ENCODE data around the gene RASA1.

The RASA1 gene

DNA sequence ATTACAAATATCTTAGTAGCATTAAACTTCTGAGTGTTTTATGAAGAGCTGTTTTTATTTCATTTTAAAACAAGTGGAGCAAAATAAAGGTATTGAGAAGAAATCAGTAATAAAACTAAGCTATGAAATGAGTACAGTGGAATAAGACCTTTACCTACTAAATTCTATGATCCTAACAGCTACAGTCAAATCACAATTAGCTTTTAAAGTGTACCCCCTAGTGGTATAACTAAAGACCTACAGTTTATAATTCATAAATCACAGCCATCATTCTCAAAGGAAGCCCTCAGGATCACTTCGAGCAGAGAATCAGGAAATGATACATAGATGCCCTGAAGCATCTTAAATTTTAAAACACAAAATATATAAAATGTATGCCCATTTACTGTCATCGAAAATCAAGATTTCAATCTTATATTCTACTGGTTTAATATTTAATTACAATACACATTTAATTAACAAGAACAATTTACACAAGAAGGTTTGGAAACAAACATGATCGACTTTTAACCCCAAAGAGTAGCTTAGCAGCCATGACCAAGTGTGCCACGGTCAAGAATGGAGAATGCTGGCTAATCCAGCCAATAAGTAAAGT is 132.7 kb downstream of the RASA1 start:
- H4K8ac ChIP-seq (ENCODE audit: low read depth, low read length), result no peak overlapping the region
- DNase-seq (ENCODE audit: low spot score), result no peak
- peaks cover 16 to 99% of the 10 kb centered on the region in 2 donors for H3K36me3 ChIP-seq (replicated peaks in 1 of 2; ENCODE audit: control insufficient read depth in 2 of 2, insufficient read depth in 2 of 2, low read length in 2 of 2)
- no peak overlapping the region for H3K23ac ChIP-seq (ENCODE audit: low read depth, low read length, poor library complexity)
- no peak overlapping the region for H3K4me3 ChIP-seq (ENCODE audit: low read length in 2 of 2)
- no peak overlapping the region for H2BK12ac ChIP-seq (ENCODE audit: low read length)
- H2BK120ac ChIP-seq (ENCODE audit: low read depth, low read length), result no peak overlapping the region
- H4K91ac ChIP-seq (ENCODE audit: low read depth, low read length, poor library complexity), result no peak overlapping the region
- H3K4me2 ChIP-seq (ENCODE audit: insufficient read depth, low read length, poor library complexity, severe bottlenecking), result no peak overlapping the region
- no CpG with 5 or more reads among the region's 4 CpGs for WGBS, 2 donors (ENCODE audit: extremely low coverage in 2 of 2, insufficient read length in 2 of 2, insufficient replicate concordance in 1 of 2)
- no peaks in the 10 kb centered on the region for H3K79me1 ChIP-seq (ENCODE audit: low read depth, low read length)
- H2AFZ ChIP-seq (ENCODE audit: low read length), result no peak overlapping the region
- no peak overlapping the region for H3K27ac ChIP-seq (replicated peaks; ENCODE audit: low read length)
- H2AK5ac ChIP-seq (ENCODE audit: low read depth, low read length), result no peak overlapping the region
- no peaks in the 10 kb centered on the region for H3K27me3 ChIP-seq (ENCODE audit: control insufficient read depth in 3 of 3, insufficient read depth in 3 of 3, low read depth in 1 of 3, low read length in 3 of 3)
- H2BK15ac ChIP-seq (ENCODE audit: low read length), result no peak overlapping the region
- H3K14ac ChIP-seq (ENCODE audit: low read length), result no peak overlapping the region
- no peaks in the 10 kb centered on the region for H3K4me1 ChIP-seq (ENCODE audit: control insufficient read depth in 2 of 2, insufficient read depth in 1 of 2, low read depth in 1 of 2, low read length in 2 of 2)
- H3K18ac ChIP-seq (ENCODE audit: low read length), result no peak overlapping the region
- no peak overlapping the region for H3K4ac ChIP-seq (ENCODE audit: low read length)
- H3K9me3 ChIP-seq (replicated peaks in 1 of 2; ENCODE audit: control insufficient read depth in 2 of 2, insufficient read depth in 1 of 2, low read depth in 1 of 2, low read length in 2 of 2), result peaks cover 4 to 6% of the 10 kb centered on the region in 2 donors
- H3K9ac ChIP-seq (ENCODE audit: low read depth, low read length, poor library complexity), result no peak overlapping the region
- H2BK5ac ChIP-seq (ENCODE audit: low read length), result no peak overlapping the region

DNA sequence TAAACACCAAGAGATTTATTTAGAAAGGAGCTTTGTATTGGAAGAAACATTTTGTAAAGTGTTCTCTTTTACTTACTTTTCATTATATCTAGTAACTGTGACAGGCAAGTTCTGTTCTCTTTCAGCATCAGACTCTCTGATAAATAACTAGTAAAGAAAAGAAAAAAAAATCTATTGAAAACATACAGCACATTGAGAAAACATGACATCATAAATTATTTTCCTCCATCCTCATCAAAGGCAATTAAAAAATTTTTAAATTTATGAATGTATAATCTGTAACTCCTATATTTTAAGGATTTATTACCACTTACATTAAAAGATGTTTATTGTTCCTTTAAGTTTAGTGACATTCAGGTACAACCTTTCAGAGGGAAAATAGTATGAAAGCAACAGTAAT is 133.9 kb downstream of the RASA1 start:
- H2BK12ac ChIP-seq (ENCODE audit: low read length), result no peak overlapping the region
- no peak overlapping the region for H3K4ac ChIP-seq (ENCODE audit: low read length)
- no peaks in the 10 kb centered on the region for H3K4me1 ChIP-seq (ENCODE audit: control insufficient read depth in 2 of 2, insufficient read depth in 1 of 2, low read depth in 1 of 2, low read length in 2 of 2)
- H4K91ac ChIP-seq (ENCODE audit: low read depth, low read length, poor library complexity), result no peak overlapping the region
- no peak overlapping the region for H3K4me2 ChIP-seq (ENCODE audit: insufficient read depth, low read length, poor library complexity, severe bottlenecking)
- H3K4me3 ChIP-seq (ENCODE audit: low read length in 2 of 2), result no peak overlapping the region
- H2BK120ac ChIP-seq (ENCODE audit: low read depth, low read length), result no peak overlapping the region
- no peak overlapping the region for H2AFZ ChIP-seq (ENCODE audit: low read length)
- H2AK5ac ChIP-seq (ENCODE audit: low read depth, low read length), result no peak overlapping the region
- H3K36me3 ChIP-seq (replicated peaks in 1 of 2; ENCODE audit: control insufficient read depth in 2 of 2, insufficient read depth in 2 of 2, low read length in 2 of 2), result peaks cover 15 to 99% of the 10 kb centered on the region in 2 donors
- no peak overlapping the region for H2BK5ac ChIP-seq (ENCODE audit: low read length)
- no peak for DNase-seq (ENCODE audit: low spot score)
- no peak overlapping the region for H3K23ac ChIP-seq (ENCODE audit: low read depth, low read length, poor library complexity)
- no peaks in the 10 kb centered on the region for H3K27me3 ChIP-seq (ENCODE audit: control insufficient read depth in 3 of 3, insufficient read depth in 3 of 3, low read depth in 1 of 3, low read length in 3 of 3)
- no peak overlapping the region for H4K8ac ChIP-seq (ENCODE audit: low read depth, low read length)
- H3K9me3 ChIP-seq (replicated peaks in 1 of 2; ENCODE audit: control insufficient read depth in 2 of 2, insufficient read depth in 1 of 2, low read depth in 1 of 2, low read length in 2 of 2), result peaks cover 4 to 6% of the 10 kb centered on the region in 2 donors
- H3K14ac ChIP-seq (ENCODE audit: low read length), result no peak overlapping the region
- no peak overlapping the region for H3K18ac ChIP-seq (ENCODE audit: low read length)
- no peaks in the 10 kb centered on the region for H3K79me1 ChIP-seq (ENCODE audit: low read depth, low read length)
- no peak overlapping the region for H3K27ac ChIP-seq (replicated peaks; ENCODE audit: low read length)
- H2BK15ac ChIP-seq (ENCODE audit: low read length), result no peak overlapping the region
- no peak overlapping the region for H3K9ac ChIP-seq (ENCODE audit: low read depth, low read length, poor library complexity)

DNA sequence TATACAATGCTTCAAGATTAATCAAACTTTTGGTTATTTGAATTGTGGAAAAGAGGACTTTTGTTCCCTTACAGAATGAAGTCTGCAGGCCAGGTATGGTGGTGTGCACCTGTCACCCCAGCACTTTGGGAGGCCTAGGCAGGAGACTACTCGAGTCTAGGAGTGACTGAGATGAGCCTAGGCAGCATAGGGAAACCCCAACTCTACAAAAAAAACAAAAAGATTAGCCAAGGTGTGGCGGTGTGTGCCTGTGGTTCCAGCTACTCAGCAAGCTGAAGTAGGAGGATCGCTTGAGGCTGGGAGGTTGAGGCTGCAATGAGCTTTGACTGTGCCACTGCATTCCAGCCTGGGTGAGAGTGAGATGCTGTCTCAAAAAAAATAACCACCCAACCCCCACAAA is 135.7 kb downstream of the RASA1 start:
- Histone ChIP-seq H3K23ac (ENCODE audit: low read depth, low read length, poor library complexity) (no peak overlapping the region), H4K8ac (ENCODE audit: low read depth, low read length) (no peak overlapping the region), H3K14ac (ENCODE audit: low read length) (no peak overlapping the region), H3K4me2 (ENCODE audit: insufficient read depth, low read length, poor library complexity, severe bottlenecking) (no peak overlapping the region), H3K4ac (ENCODE audit: low read length) (no peak overlapping the region), H2BK15ac (ENCODE audit: low read length) (no peak overlapping the region), H3K27ac (replicated peaks; ENCODE audit: low read length) (no peak overlapping the region), H2AFZ (ENCODE audit: low read length) (no peak overlapping the region), H2AK5ac (ENCODE audit: low read depth, low read length) (no peak overlapping the region), H2BK120ac (ENCODE audit: low read depth, low read length) (no peak overlapping the region), H2BK5ac (ENCODE audit: low read length) (no peak overlapping the region), H3K9ac (ENCODE audit: low read depth, low read length, poor library complexity) (no peak overlapping the region), H3K79me1 (ENCODE audit: low read depth, low read length) (no peaks in the 10 kb centered on the region), H3K27me3 (ENCODE audit: control insufficient read depth in 3 of 3, insufficient read depth in 3 of 3, low read depth in 1 of 3, low read length in 3 of 3) (no peaks in the 10 kb centered on the region), H3K36me3 (replicated peaks in 1 of 2; ENCODE audit: control insufficient read depth in 2 of 2, insufficient read depth in 2 of 2, low read length in 2 of 2) (peaks cover 14 to 99% of the 10 kb centered on the region in 2 donors), H2BK12ac (ENCODE audit: low read length) (no peak overlapping the region), H3K18ac (ENCODE audit: low read length) (no peak overlapping the region), H4K91ac (ENCODE audit: low read depth, low read length, poor library complexity) (no peak overlapping the region), H3K9me3 (replicated peaks in 1 of 2; ENCODE audit: control insufficient read depth in 2 of 2, insufficient read depth in 1 of 2, low read depth in 1 of 2, low read length in 2 of 2) (peaks cover 4 to 6% of the 10 kb centered on the region in 2 donors), H3K4me3 (ENCODE audit: low read length in 2 of 2) (no peak overlapping the region), H3K4me1 (ENCODE audit: control insufficient read depth in 2 of 2, insufficient read depth in 1 of 2, low read depth in 1 of 2, low read length in 2 of 2) (no peaks in the 10 kb centered on the region)
- no peak for DNase-seq (ENCODE audit: low spot score)
- WGBS, 2 donors (ENCODE audit: extremely low coverage in 2 of 2, insufficient read length in 2 of 2, insufficient replicate concordance in 1 of 2), result no CpG with 5 or more reads among the region's 3 CpGs

DNA sequence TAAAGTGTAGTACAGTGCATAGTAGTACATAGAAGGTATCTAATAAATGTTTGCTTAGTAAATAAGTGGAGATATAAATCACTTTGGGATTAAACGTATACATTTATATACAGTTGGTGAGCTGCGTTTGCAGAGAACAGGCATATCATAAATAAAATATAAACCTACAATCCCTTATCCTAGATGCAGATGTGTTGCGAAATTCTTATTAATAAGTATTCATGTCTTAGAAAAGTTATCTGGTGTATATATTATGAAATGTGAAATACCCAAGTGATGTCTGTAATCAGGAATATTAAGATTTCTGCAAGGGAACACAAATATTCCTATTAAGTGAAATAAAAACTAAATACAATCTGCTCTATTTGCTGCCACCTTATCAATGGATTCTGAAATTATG is 136.2 kb downstream of the RASA1 start:
- H3K36me3 ChIP-seq (replicated peaks in 1 of 2; ENCODE audit: control insufficient read depth in 2 of 2, insufficient read depth in 2 of 2, low read length in 2 of 2), result peaks cover 18 to 99% of the 10 kb centered on the region in 2 donors
- H2BK5ac ChIP-seq (ENCODE audit: low read length), result no peak overlapping the region
- no peak overlapping the region for H2AK5ac ChIP-seq (ENCODE audit: low read depth, low read length)

More for the DNA sequence above, 136.2 kb downstream of the RASA1 start:
- Histone ChIP-seq H3K27ac (replicated peaks; ENCODE audit: low read length) (no peak overlapping the region), H2BK120ac (ENCODE audit: low read depth, low read length) (no peak overlapping the region), H2AFZ (ENCODE audit: low read length) (no peak overlapping the region), H3K14ac (ENCODE audit: low read length) (no peak overlapping the region), H3K9ac (ENCODE audit: low read depth, low read length, poor library complexity) (no peak overlapping the region), H3K4me1 (ENCODE audit: control insufficient read depth in 2 of 2, insufficient read depth in 1 of 2, low read depth in 1 of 2, low read length in 2 of 2) (no peaks in the 10 kb centered on the region), H2BK12ac (ENCODE audit: low read length) (no peak overlapping the region), H4K91ac (ENCODE audit: low read depth, low read length, poor library complexity) (no peak overlapping the region), H3K18ac (ENCODE audit: low read length) (no peak overlapping the region), H3K4me3 (ENCODE audit: low read length in 2 of 2) (no peak overlapping the region), H3K79me1 (ENCODE audit: low read depth, low read length) (no peaks in the 10 kb centered on the region), H3K4ac (ENCODE audit: low read length) (no peak overlapping the region), H3K23ac (ENCODE audit: low read depth, low read length, poor library complexity) (no peak overlapping the region), H4K8ac (ENCODE audit: low read depth, low read length) (no peak overlapping the region), H3K9me3 (replicated peaks in 1 of 2; ENCODE audit: control insufficient read depth in 2 of 2, insufficient read depth in 1 of 2, low read depth in 1 of 2, low read length in 2 of 2) (peaks cover 4 to 6% of the 10 kb centered on the region in 2 donors), H3K4me2 (ENCODE audit: insufficient read depth, low read length, poor library complexity, severe bottlenecking) (no peak overlapping the region), H3K27me3 (ENCODE audit: control insufficient read depth in 3 of 3, insufficient read depth in 3 of 3, low read depth in 1 of 3, low read length in 3 of 3) (no peaks in the 10 kb centered on the region), H2BK15ac (ENCODE audit: low read length) (no peak overlapping the region)
- no CpG with 5 or more reads among the region's 3 CpGs for WGBS, 2 donors (ENCODE audit: extremely low coverage in 2 of 2, insufficient read length in 2 of 2, insufficient replicate concordance in 1 of 2)
- DNase-seq (ENCODE audit: low spot score), result no peak
